Measurements from ENCODE around the gene ABCA13. TPM values are rescaled to one million over a fixed set of nuclear protein-coding genes. Genes with fewer than 3 reads are reported as not detected.

ABCA13 gene
- total RNA-seq, 1 donor from 2014 or later, result not detected

- Histone ChIP-seq H3K4me3 (no peak overlapping the region), H3K4me2 (no peak overlapping the region), H3K9me3 (ENCODE audit: low read depth) (no peaks in the 10 kb centered on the region), H3K4me1 (no peaks in the 10 kb centered on the region), H2AFZ (replicated peaks) (no peak overlapping the region), H3K79me2 (ENCODE audit: low read depth) (no peaks in the 10 kb centered on the region), H3K9ac (no peak overlapping the region), H3K27me3 (no peaks in the 10 kb centered on the region), H3K27ac (no peak overlapping the region), H3K36me3 (no peaks in the 10 kb centered on the region), H4K20me1 (ENCODE audit: low read depth) (no peaks in the 10 kb centered on the region), H3F3A (ENCODE audit: low read depth) (no peaks in the 10 kb centered on the region)
- DNase-seq (ENCODE audit: low spot score), result no peak
- TF ChIP-seq EZH2 (IDR thresholded peaks at IDR 0.05), result no peak
- TF ChIP-seq CTCF (IDR thresholded peaks at IDR 0.05), result no peak
- no peak for TF ChIP-seq EZH2phosphoT487 (IDR thresholded peaks at IDR 0.05)
- H3K27me3 Mint-ChIP-seq (ENCODE audit: insufficient read depth, low read depth), result no peaks in the 10 kb centered on the region
- no peak overlapping the region for H3K27ac Mint-ChIP-seq
- peaks cover 2% of the 10 kb centered on the region for H3K4me1 Mint-ChIP-seq
- no peak overlapping the region for H3K4me3 Mint-ChIP-seq
- H3K9me3 Mint-ChIP-seq, result peaks cover 5% of the 10 kb centered on the region
- H3K36me3 Mint-ChIP-seq, result no peaks in the 10 kb centered on the region
Measured at GRCh38 chr7:48301201-48301600, 129.9 kb downstream of the ABCA13 start.

- no peak overlapping the region for H3K27ac ChIP-seq
- no peaks in the 10 kb centered on the region for H3K36me3 ChIP-seq
- H4K20me1 ChIP-seq (ENCODE audit: low read depth), result no peaks in the 10 kb centered on the region
- H3K4me2 ChIP-seq, result no peak overlapping the region
- no peak overlapping the region for H3K4me3 ChIP-seq
- H3K36me3 Mint-ChIP-seq, result no peaks in the 10 kb centered on the region
- peaks cover 2% of the 10 kb centered on the region for H3K4me1 Mint-ChIP-seq
- no peaks in the 10 kb centered on the region for H3K4me1 ChIP-seq
- H3K79me2 ChIP-seq (ENCODE audit: low read depth), result no peaks in the 10 kb centered on the region
- no peak for DNase-seq (ENCODE audit: low spot score)
- H3K27ac Mint-ChIP-seq, result no peak overlapping the region
- H3K9ac ChIP-seq, result no peak overlapping the region
- peaks cover 5% of the 10 kb centered on the region for H3K9me3 Mint-ChIP-seq
- H2AFZ ChIP-seq (replicated peaks), result no peak overlapping the region
- no peak overlapping the region for H3K4me3 Mint-ChIP-seq
- TF ChIP-seq EZH2phosphoT487 (IDR thresholded peaks at IDR 0.05) (no peak), CTCF (IDR thresholded peaks at IDR 0.05) (no peak), EZH2 (IDR thresholded peaks at IDR 0.05) (no peak)
- H3F3A ChIP-seq (ENCODE audit: low read depth), result no peaks in the 10 kb centered on the region
- no peaks in the 10 kb centered on the region for H3K27me3 Mint-ChIP-seq (ENCODE audit: insufficient read depth, low read depth)
- no peaks in the 10 kb centered on the region for H3K27me3 ChIP-seq
- H3K9me3 ChIP-seq (ENCODE audit: low read depth), result no peaks in the 10 kb centered on the region
Measured at GRCh38 chr7:48304641-48305040, 133.4 kb downstream of the ABCA13 start.

- no peak overlapping the region for H3K4me3 Mint-ChIP-seq
- H3K27ac Mint-ChIP-seq, result no peak overlapping the region
- Histone ChIP-seq H3K9me3 (ENCODE audit: low read depth) (no peaks in the 10 kb centered on the region), H3K9ac (no peak overlapping the region), H2AFZ (replicated peaks) (peak overlapping the region; percentile 0), H3F3A (ENCODE audit: low read depth) (no peaks in the 10 kb centered on the region), H3K27me3 (no peaks in the 10 kb centered on the region), H3K4me1 (no peaks in the 10 kb centered on the region), H3K27ac (no peak overlapping the region), H3K36me3 (no peaks in the 10 kb centered on the region), H4K20me1 (ENCODE audit: low read depth) (no peaks in the 10 kb centered on the region), H3K4me3 (no peak overlapping the region), H3K4me2 (no peak overlapping the region), H3K79me2 (ENCODE audit: low read depth) (no peaks in the 10 kb centered on the region)
- TF ChIP-seq CTCF (IDR thresholded peaks at IDR 0.05) (no peak), EZH2 (IDR thresholded peaks at IDR 0.05) (no peak), EZH2phosphoT487 (IDR thresholded peaks at IDR 0.05) (no peak)
- no peak for DNase-seq (ENCODE audit: low spot score)
- no peaks in the 10 kb centered on the region for H3K27me3 Mint-ChIP-seq (ENCODE audit: insufficient read depth, low read depth)
- no peaks in the 10 kb centered on the region for H3K4me1 Mint-ChIP-seq
- peaks cover 5% of the 10 kb centered on the region for H3K9me3 Mint-ChIP-seq
- no peaks in the 10 kb centered on the region for H3K36me3 Mint-ChIP-seq
Measured at GRCh38 chr7:48305661-48306060, 134.4 kb downstream of the ABCA13 start.

Data from neural progenitor cell (in vitro differentiated cells).